GM23248 (cell line): ENCODE measurements around the gene RPS6KA4. TPM values are rescaled to one million over a fixed set of nuclear protein-coding genes. Genes with fewer than 3 reads are reported as not detected.

Source experiments
- DNase-seq: peaks from one replicate; pipeline ENCODE4 v3.0.0-alpha.2; 2015
- H2AFZ ChIP-seq: fragments of 200-600 bp; sonication (generic); 2 replicates; pipeline ENCODE4 v1.6.1; 2016; ENCODE audit warnings: antibody characterized with exemption
- H3F3A ChIP-seq: fragments of 200-600 bp; sonication (generic); 2 replicates; pipeline ENCODE4 v1.6.1; 2016; ENCODE audit warnings: mild to moderate bottlenecking, antibody characterized with exemption, mixed run types; ENCODE audit not compliant: insufficient read depth
- H3K27ac ChIP-seq: fragments of 200-600 bp; sonication (generic); 2 replicates; pipeline ENCODE4 v1.5.1; 2016; ENCODE audit warnings: mild to moderate bottlenecking
- H3K27me3 ChIP-seq: fragments of 200-600 bp; sonication (generic); replicated peaks from 2 replicates; pipeline ENCODE4 v1.6.1; 2016; ENCODE audit warnings: mild to moderate bottlenecking; ENCODE audit not compliant: insufficient read depth
- H3K36me3 ChIP-seq: fragments of 200-600 bp; sonication (generic); 2 replicates; pipeline ENCODE4 v1.6.1; 2016; ENCODE audit warnings: low read depth, mild to moderate bottlenecking
- H3K4me1 ChIP-seq: fragments of 200-600 bp; sonication (generic); 2 replicates; pipeline ENCODE4 v1.6.1; 2016; ENCODE audit warnings: mild to moderate bottlenecking; ENCODE audit not compliant: insufficient read depth
- H3K4me2 ChIP-seq: fragments of 200-600 bp; sonication (generic); one replicate; pipeline ENCODE4 v1.6.1; 2016; ENCODE audit warnings: mild to moderate bottlenecking; ENCODE audit not compliant: unreplicated experiment
- H3K4me3 ChIP-seq: fragments of 200-600 bp; sonication (generic); 2 replicates; pipeline ENCODE4 v1.5.1; 2016; ENCODE audit warnings: mild to moderate bottlenecking
- H3K79me2 ChIP-seq: fragments of 200-600 bp; sonication (generic); 2 replicates; pipeline ENCODE4 v1.6.1; 2016; ENCODE audit warnings: mild to moderate bottlenecking; ENCODE audit not compliant: insufficient read depth
- H3K9ac ChIP-seq: fragments of 200-600 bp; sonication (generic); 2 replicates; pipeline ENCODE4 v1.6.1; 2016; ENCODE audit warnings: mild to moderate bottlenecking
- H3K9me2 ChIP-seq: fragments of 200-600 bp; sonication (generic); 2 replicates; pipeline ENCODE4 v1.6.1; 2016; ENCODE audit warnings: mixed run types, mild to moderate bottlenecking, moderate library complexity; ENCODE audit not compliant: insufficient read depth
- H3K9me3 ChIP-seq: fragments of 200-600 bp; sonication (generic); one replicate; pipeline ENCODE4 v1.6.1; 2017; ENCODE audit warnings: low read depth
- H4K20me1 ChIP-seq: fragments of 200-600 bp; sonication (generic); 2 replicates; pipeline ENCODE4 v1.6.0; 2016; ENCODE audit not compliant: insufficient read depth
- EZH2 ChIP-seq: fragments of 200-600 bp; sonication (generic); IDR thresholded peaks from 2 replicates; pipeline ENCODE4 v1.6.1; 2018; ENCODE audit warnings: antibody characterized with exemption, mild to moderate bottlenecking; ENCODE audit not compliant: insufficient read depth, poor library complexity, severe bottlenecking
- EZH2phosphoT487 ChIP-seq: fragments of 200-600 bp; sonication (generic); IDR thresholded peaks from 2 replicates; pipeline ENCODE4 v1.6.1; 2018; ENCODE audit warnings: antibody characterized with exemption, moderate library complexity, mild to moderate bottlenecking, low read depth; ENCODE audit not compliant: insufficient read depth
- WGBS, 2 experiments: methylation state at CpG; one replicate each; pipeline ENCODE4 v1.1.6; 2015 to 2017; ENCODE audit warnings: low lambda C conversion rate in 2 of 2, low coverage in 1 of 2; ENCODE audit errors: missing lambda C conversion rate in 2 of 2; 5-methylcytosine and 5-hydroxymethylcytosine counted together
- in situ Hi-C: fragments of 300-500 bp; cut with MboI; formaldehyde crosslinking; loops from 2 replicates; pipeline ENCODE4 v1.15.0; 2020
- polyA plus RNA-seq: library from polyadenylated mRNA; unstranded; fragments of >200 nt; fragmentation: Nextera tagmentation; extraction: Ambion mirVana; gene quantifications from 2 replicates; pipeline ENCODE4 v1.2.1, GENCODE V29; 2016
- total RNA-seq: library from RNA; depleted of rRNA; stranded (reverse); fragments of >200 nt; shearing (Covaris generic); gene quantifications from 2 replicates; pipeline ENCODE4 v1.2.3, GENCODE V29; 2014

RPS6KA4 gene
- total and polyA plus RNA-seq, 2 experiments from 2014 or later: 12.2 to 61.0 TPM

DNA sequence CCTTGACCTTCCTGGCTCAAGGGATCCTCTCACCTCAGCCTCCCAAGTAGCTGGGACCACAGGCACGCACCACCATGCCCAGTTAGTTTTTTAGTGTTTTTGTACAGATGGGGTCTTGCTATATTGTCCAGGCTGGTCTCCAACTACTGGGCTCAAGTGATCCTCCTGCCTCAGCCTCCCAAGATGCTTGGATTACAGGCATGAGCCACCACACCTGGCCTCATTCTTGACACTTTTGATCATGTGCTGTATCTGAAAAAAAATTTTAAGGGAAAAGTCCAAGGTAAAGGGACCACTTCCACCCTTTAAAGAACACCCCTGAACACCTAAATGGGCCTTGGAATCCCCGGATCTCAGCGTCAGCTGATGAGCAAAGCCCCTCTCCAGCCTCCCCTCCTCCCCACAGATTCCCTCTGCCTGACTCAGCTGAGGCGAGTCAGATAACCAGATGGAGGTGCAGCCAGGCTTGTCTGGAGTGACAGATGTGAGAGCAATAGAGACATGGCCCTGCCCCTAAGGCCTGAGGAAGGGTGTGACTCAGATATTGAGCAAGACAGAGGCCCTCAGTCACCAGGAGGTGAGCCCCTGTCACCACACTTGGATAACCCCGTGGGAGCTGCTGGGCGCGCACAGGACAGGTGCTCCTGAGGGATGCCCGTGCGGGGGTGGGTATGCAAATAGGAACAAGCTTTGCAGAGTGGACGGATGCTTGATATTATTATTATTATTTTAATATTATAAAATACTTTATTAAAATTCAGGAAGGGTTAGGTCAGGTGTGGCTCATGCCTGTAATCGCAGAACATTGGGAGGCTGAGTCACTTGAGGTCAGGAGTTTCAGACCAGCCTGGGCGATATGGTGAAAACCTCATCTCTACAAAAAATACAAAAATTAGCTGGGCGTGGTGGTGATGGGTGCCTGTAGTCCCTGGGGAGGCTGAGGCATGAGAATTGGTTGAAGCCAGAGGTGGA, 23.9 kb upstream of the RPS6KA4 start:
- Histone ChIP-seq H4K20me1 (no peaks in the 10 kb centered on the region), H3K36me3 (no peaks in the 10 kb centered on the region), H3K4me1 (peaks cover 9% of the 10 kb centered on the region), H2AFZ (no peak overlapping the region), H3K4me3 (no peak overlapping the region), H3K9ac (no peak overlapping the region), H3K27me3 (no peaks in the 10 kb centered on the region), H3K9me2 (no peaks in the 10 kb centered on the region), H3K79me2 (no peaks in the 10 kb centered on the region), H3F3A (no peaks in the 10 kb centered on the region), H3K4me2 (no peak overlapping the region), H3K27ac (no peak overlapping the region), H3K9me3 (no peaks in the 10 kb centered on the region)
- TF ChIP-seq EZH2 (no peak), EZH2phosphoT487 (no peak)
- WGBS, 2 experiments: 24 to 32% methylated on average over 13 of the region's 13 CpGs
- in situ Hi-C loops: no loop called here
- peak; percentile 94 for DNase-seq

DNA sequence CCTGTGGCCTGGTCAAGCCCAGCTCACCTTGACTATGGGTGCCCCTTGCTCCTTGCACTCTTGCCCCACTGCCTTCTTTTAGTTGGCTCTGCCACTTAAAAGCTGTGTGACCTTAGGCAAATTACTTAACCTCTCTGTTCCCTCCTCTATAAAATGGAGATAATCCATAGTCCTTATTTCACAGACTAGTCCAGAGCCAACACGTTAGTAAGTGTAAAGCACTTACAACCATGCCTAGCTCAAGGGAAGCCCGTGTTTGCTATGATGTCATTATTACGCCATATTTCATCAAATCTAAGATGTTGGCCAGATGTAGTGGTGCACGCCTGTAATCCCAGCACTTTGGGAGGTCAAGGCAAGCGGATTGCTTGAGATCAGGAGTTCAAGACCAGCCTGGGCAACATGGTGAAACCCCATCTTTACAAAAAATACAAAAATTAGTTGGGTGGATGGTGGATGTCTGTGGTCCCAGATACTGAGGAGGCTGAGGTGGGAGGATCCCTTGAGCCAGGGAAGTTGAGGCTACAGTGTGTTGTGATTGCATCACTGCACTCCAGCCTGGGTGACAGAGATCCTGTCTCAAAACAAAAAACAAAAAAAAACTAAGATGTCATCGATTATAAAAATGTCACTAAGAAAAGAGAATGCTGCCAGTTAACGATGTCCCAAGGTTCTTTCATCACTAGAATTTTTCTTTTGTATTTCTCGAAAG, 21.3 kb upstream of the RPS6KA4 start:
- no peak for TF ChIP-seq EZH2
- TF ChIP-seq EZH2phosphoT487: no peak
- Histone ChIP-seq H3F3A (no peaks in the 10 kb centered on the region), H2AFZ (no peak overlapping the region), H3K27me3 (no peaks in the 10 kb centered on the region), H3K9me2 (no peaks in the 10 kb centered on the region), H3K36me3 (no peaks in the 10 kb centered on the region), H3K4me1 (no peaks in the 10 kb centered on the region), H3K4me2 (no peak overlapping the region), H3K4me3 (no peak overlapping the region), H3K27ac (no peak overlapping the region), H3K79me2 (no peaks in the 10 kb centered on the region), H3K9ac (no peak overlapping the region), H3K9me3 (no peaks in the 10 kb centered on the region), H4K20me1 (no peaks in the 10 kb centered on the region)
- in situ Hi-C loops: no loop called here
- WGBS, 2 experiments: 58 to 62% methylated on average over 8 of the region's 8 CpGs
- DNase-seq: no peak

GRCh38 chr11:64338716-64339115, 20.2 kb upstream of the RPS6KA4 start:
- no peaks in the 10 kb centered on the region for H4K20me1 ChIP-seq
- no peak overlapping the region for H3K4me3 ChIP-seq
- H3K9ac ChIP-seq: no peak overlapping the region
- H3K9me2 ChIP-seq: no peaks in the 10 kb centered on the region
- H3K36me3 ChIP-seq: no peaks in the 10 kb centered on the region
- no peaks in the 10 kb centered on the region for H3K27me3 ChIP-seq
- no peaks in the 10 kb centered on the region for H3K79me2 ChIP-seq
- no peak overlapping the region for H2AFZ ChIP-seq
- no peak for DNase-seq
- in situ Hi-C loops: no loop called here
- H3K27ac ChIP-seq: no peak overlapping the region
- no peaks in the 10 kb centered on the region for H3F3A ChIP-seq
- H3K4me2 ChIP-seq: no peak overlapping the region
- no peaks in the 10 kb centered on the region for H3K4me1 ChIP-seq
- 85 to 87% methylated on average over 7 to 8 of the region's 8 CpGs for WGBS, 2 experiments
- H3K9me3 ChIP-seq: no peaks in the 10 kb centered on the region
- no peak for TF ChIP-seq EZH2phosphoT487
- no peak for TF ChIP-seq EZH2

GRCh38 chr11:64339286-64339685, 19.7 kb upstream of the RPS6KA4 start:
- H3K9ac ChIP-seq: no peak overlapping the region
- 58 to 63% methylated on average over 4 of the region's 4 CpGs for WGBS, 2 experiments
- H3K27me3 ChIP-seq: no peaks in the 10 kb centered on the region
- no peak for TF ChIP-seq EZH2
- no peak for TF ChIP-seq EZH2phosphoT487
- H3K4me3 ChIP-seq: no peak overlapping the region
- no peaks in the 10 kb centered on the region for H4K20me1 ChIP-seq
- H2AFZ ChIP-seq: no peak overlapping the region
- H3K4me1 ChIP-seq: no peaks in the 10 kb centered on the region
- H3K9me2 ChIP-seq: no peaks in the 10 kb centered on the region
- no peak for DNase-seq
- H3K79me2 ChIP-seq: no peaks in the 10 kb centered on the region
- H3K36me3 ChIP-seq: no peaks in the 10 kb centered on the region
- no peak overlapping the region for H3K27ac ChIP-seq
- no peaks in the 10 kb centered on the region for H3K9me3 ChIP-seq
- H3K4me2 ChIP-seq: no peak overlapping the region
- H3F3A ChIP-seq: no peaks in the 10 kb centered on the region
- in situ Hi-C loops: no loop called here
